ENCODE measurements around the gene EVPL. TPM values are rescaled to one million over a fixed set of nuclear protein-coding genes. Genes with fewer than 3 reads are reported as not detected.

The EVPL gene
- total RNA-seq, 1 experiment from 2014 or later = 58.0 TPM

DNA sequence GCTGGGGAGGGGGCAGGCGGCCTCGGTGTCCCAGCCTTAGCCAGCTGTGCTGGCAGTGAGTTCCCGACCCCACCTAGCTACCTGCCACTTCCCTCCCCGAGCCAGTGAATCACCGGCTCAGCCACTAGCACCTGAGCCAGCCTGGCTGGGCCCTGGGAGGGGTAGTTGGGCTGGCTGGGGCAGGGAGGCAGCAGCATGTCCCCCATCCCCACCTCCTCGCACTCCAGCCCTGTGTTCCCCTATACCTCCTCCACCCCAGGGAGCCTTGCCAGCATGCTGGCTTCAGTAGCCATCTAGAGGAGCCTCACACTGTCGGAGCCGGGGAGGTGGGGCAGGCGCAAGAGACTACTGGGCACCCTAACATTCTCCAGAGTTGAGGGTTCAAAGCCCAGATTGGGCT, 2.8 kb downstream of the EVPL start:
- ChIA-PET CTCF (no interaction called here), POLR2A (no interaction called here), RAD21 (ENCODE audit: low non-redundant PET in 1 of 2, low total read pairs in 2 of 2, uncharacterized antibody in 2 of 2, unreplicated experiment in 2 of 2) (interaction anchor here in 1 of 2 experiments (0.6 kb wide), 1 partner anchor 152 kb away, joined by 3 read pairs; no protein-coding TSS in a partner anchor)
- no peaks in the 10 kb centered on the region for H3K9me3 ChIP-seq (ENCODE audit: control insufficient read depth in 1 of 2, insufficient read depth in 1 of 2, low read depth in 1 of 2, low read length in 2 of 2)
- H3K36me3 ChIP-seq (ENCODE audit: control insufficient read depth in 1 of 2, insufficient read depth in 2 of 2, low read length in 2 of 2) = peaks cover 15 to 19% of the 10 kb centered on the region in 2 experiments
- no peaks in the 10 kb centered on the region for H3K9me2 ChIP-seq (ENCODE audit: insufficient read depth)
- intact Hi-C loops (cut with micrococcal nuclease) = no loop called here
- peaks cover 25 to 39% of the 10 kb centered on the region in 2 experiments for H3K4me1 ChIP-seq (ENCODE audit: control insufficient read depth in 1 of 2, insufficient read depth in 2 of 2, low read length in 2 of 2)
- BruUV-seq (replicated peaks) = no TSS peak
- no peaks in the 10 kb centered on the region for H3K27me3 ChIP-seq (ENCODE audit: insufficient read depth, low read length)
- no peak for TF ChIP-seq RAD21 (IDR thresholded peaks at IDR 0.05; ENCODE audit: low read depth)
- TF ChIP-seq, protein P1, sequence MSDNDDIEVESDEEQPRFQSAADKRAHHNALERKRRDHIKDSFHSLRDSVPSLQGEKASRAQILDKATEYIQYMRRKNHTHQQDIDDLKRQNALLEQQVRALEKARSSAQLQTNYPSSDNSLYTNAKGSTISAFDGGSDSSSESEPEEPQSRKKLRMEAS (IDR thresholded peaks at IDR 0.05) = no peak
- TF ChIP-seq SIN3A (IDR thresholded peaks at IDR 0.05; ENCODE audit: low read depth) = no peak
- TF ChIP-seq, protein P2, sequence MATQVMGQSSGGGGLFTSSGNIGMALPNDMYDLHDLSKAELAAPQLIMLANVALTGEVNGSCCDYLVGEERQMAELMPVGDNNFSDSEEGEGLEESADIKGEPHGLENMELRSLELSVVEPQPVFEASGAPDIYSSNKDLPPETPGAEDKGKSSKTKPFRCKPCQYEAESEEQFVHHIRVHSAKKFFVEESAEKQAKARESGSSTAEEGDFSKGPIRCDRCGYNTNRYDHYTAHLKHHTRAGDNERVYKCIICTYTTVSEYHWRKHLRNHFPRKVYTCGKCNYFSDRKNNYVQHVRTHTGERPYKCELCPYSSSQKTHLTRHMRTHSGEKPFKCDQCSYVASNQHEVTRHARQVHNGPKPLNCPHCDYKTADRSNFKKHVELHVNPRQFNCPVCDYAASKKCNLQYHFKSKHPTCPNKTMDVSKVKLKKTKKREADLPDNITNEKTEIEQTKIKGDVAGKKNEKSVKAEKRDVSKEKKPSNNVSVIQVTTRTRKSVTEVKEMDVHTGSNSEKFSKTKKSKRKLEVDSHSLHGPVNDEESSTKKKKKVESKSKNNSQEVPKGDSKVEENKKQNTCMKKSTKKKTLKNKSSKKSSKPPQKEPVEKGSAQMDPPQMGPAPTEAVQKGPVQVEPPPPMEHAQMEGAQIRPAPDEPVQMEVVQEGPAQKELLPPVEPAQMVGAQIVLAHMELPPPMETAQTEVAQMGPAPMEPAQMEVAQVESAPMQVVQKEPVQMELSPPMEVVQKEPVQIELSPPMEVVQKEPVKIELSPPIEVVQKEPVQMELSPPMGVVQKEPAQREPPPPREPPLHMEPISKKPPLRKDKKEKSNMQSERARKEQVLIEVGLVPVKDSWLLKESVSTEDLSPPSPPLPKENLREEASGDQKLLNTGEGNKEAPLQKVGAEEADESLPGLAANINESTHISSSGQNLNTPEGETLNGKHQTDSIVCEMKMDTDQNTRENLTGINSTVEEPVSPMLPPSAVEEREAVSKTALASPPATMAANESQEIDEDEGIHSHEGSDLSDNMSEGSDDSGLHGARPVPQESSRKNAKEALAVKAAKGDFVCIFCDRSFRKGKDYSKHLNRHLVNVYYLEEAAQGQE (IDR thresholded peaks at IDR 0.05; ENCODE audit: low read depth) = no peak
- TF ChIP-seq POLR2A (IDR thresholded peaks at IDR 0.05; ENCODE audit: borderline replicate concordance, extremely low read depth, insufficient read depth, insufficient read length) = no peak
- no peak for TF ChIP-seq TCF7L2 (IDR thresholded peaks at IDR 0.05; ENCODE audit: borderline replicate concordance, extremely low read depth, insufficient read depth, insufficient read length)
- no peak for TF ChIP-seq FOSL1 (IDR thresholded peaks at IDR 0.05; ENCODE audit: low read depth)
- DNase-seq (ENCODE audit: low read depth, low spot score) (no peak), ATAC-seq (no peak)
- H3K27ac ChIP-seq (ENCODE audit: low read depth, low read length) = no peak overlapping the region; the same call in 1 of the 2 replicates
- H4K20me1 ChIP-seq (ENCODE audit: insufficient read depth) = no peaks in the 10 kb centered on the region
- H2AFZ ChIP-seq (ENCODE audit: low read depth, low read length, poor library complexity, severe bottlenecking) = no peak overlapping the region
- H3K4me3 ChIP-seq (replicated peaks in 1 of 2; ENCODE audit: low read depth in 1 of 2, low read length in 2 of 2) = no peak overlapping the region
- no peak overlapping the region for H3K9ac ChIP-seq (ENCODE audit: low read length)
- H3K4me2 ChIP-seq (ENCODE audit: low read length) = no peak overlapping the region
- H3K79me2 ChIP-seq (ENCODE audit: insufficient read depth, low read length) = peaks cover 36% of the 10 kb centered on the region
